Mesothelial cell of epicardium (in vitro differentiated cells): Measurements from ENCODE around the gene CYLD. TPM values are rescaled to one million over a fixed set of nuclear protein-coding genes. Genes with fewer than 3 reads are reported as not detected.

ENCODE experiments used
- DNase-seq, 2 experiments: peaks; one replicate each; pipeline ENCODE4 v3.0.0; 2021; ENCODE audit warnings: low spot score in 2 of 2; ENCODE audit not compliant: unreplicated experiment in 2 of 2
- H3K27ac Mint-ChIP-seq: 2 replicates; pipeline ENCODE4 v1.8.0; 2021; ENCODE audit warnings: mixed read lengths
- H3K27me3 Mint-ChIP-seq: 2 replicates; pipeline ENCODE4 v1.8.0; 2021; ENCODE audit warnings: low read depth, mixed read lengths
- H3K36me3 Mint-ChIP-seq: 2 replicates; pipeline ENCODE4 v1.8.0; 2021; ENCODE audit warnings: mixed read lengths
- H3K4me1 Mint-ChIP-seq: 2 replicates; pipeline ENCODE4 v1.8.0; 2021; ENCODE audit warnings: mixed read lengths
- H3K4me3 Mint-ChIP-seq: 2 replicates; pipeline ENCODE4 v1.8.0; 2021; ENCODE audit warnings: mild to moderate bottlenecking, moderate library complexity, mixed read lengths
- H3K9me3 Mint-ChIP-seq: 2 replicates; pipeline ENCODE4 v1.8.0; 2021; ENCODE audit warnings: mixed read lengths
- total RNA-seq: library from RNA; stranded (reverse); gene quantifications from 3 replicates; pipeline ENCODE4 v1.2.1, GENCODE V29; 2021
- TF ChIP-seq, protein P1 (sequence below): fragments of 200-600 bp; sonication (generic); IDR thresholded peaks from one replicate; pipeline ENCODE4 v1.5.0; 2021; ENCODE audit warnings: antibody characterized with exemption; ENCODE audit not compliant: unreplicated experiment

Gene CYLD
- total RNA-seq, 1 donor from 2014 or later, result 20.6 TPM

DNA sequence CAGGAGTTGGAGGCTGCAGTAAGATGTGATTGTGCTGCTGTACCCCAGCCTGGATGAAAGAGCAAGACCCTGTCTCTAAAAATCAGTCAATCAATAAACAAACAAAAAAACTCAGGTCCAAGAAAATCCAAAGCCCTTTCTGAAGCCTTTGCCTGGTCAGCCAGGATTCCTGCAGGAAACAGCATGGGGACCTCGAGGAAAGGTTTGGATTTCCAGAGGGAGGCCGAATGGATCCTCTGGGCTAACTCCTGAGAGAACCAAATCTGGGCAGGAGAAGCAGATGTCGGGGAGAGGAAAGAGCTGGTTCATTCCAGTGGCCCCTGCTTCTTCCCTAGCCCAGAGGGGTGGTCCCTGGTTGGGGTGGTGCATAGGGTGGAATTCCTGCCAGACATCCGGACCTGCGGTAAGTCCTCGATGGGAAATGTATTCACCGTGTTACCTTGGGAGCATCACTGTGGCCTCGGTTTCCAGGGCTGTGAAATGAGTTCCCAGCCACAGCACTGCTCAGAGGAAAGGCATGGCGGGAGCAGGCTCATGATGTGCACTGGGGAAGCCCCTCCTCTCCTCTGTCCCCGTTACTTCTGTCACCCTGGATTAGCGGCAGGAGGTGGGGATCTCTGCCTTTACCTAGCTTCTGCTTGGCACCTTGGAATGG is 75.1 kb downstream of the CYLD start:
- H3K36me3 Mint-ChIP-seq, result no peaks in the 10 kb centered on the region
- H3K4me1 Mint-ChIP-seq, result no peaks in the 10 kb centered on the region
- H3K4me3 Mint-ChIP-seq, result no peak overlapping the region
- TF ChIP-seq, protein P1, sequence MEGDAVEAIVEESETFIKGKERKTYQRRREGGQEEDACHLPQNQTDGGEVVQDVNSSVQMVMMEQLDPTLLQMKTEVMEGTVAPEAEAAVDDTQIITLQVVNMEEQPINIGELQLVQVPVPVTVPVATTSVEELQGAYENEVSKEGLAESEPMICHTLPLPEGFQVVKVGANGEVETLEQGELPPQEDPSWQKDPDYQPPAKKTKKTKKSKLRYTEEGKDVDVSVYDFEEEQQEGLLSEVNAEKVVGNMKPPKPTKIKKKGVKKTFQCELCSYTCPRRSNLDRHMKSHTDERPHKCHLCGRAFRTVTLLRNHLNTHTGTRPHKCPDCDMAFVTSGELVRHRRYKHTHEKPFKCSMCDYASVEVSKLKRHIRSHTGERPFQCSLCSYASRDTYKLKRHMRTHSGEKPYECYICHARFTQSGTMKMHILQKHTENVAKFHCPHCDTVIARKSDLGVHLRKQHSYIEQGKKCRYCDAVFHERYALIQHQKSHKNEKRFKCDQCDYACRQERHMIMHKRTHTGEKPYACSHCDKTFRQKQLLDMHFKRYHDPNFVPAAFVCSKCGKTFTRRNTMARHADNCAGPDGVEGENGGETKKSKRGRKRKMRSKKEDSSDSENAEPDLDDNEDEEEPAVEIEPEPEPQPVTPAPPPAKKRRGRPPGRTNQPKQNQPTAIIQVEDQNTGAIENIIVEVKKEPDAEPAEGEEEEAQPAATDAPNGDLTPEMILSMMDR, result no peak
- no peaks in the 10 kb centered on the region for H3K9me3 Mint-ChIP-seq
- DNase-seq, result no peak
- no peak overlapping the region for H3K27ac Mint-ChIP-seq
- peaks cover 12% of the 10 kb centered on the region for H3K27me3 Mint-ChIP-seq

DNA sequence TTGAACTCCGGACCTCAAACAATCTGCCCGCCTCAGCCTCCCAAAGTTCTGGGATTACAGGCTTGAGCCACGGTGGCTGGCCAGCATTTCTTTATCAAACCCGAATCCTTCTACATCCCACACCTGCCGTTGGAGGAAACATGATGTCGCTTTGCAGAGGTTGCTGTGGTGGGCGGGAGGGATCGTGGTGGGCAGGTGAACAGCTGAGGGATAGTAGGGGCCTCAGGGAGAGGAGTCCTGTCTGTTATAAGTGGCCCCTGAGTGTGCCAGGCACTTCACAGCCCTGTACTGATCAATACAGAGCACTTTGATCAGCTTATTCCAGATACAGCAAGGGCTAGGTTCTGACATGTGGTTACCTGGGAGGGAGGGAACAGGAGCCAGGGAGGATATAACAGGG is 76.5 kb downstream of the CYLD start:
- Mint-ChIP-seq H3K27me3 (peaks cover 12% of the 10 kb centered on the region), H3K27ac (no peak overlapping the region), H3K36me3 (no peaks in the 10 kb centered on the region), H3K4me3 (no peak overlapping the region), H3K4me1 (no peaks in the 10 kb centered on the region), H3K9me3 (no peaks in the 10 kb centered on the region)
- DNase-seq, result peak in 1 of 2 experiments; percentile 20
- TF ChIP-seq, protein P1, result no peak

DNA sequence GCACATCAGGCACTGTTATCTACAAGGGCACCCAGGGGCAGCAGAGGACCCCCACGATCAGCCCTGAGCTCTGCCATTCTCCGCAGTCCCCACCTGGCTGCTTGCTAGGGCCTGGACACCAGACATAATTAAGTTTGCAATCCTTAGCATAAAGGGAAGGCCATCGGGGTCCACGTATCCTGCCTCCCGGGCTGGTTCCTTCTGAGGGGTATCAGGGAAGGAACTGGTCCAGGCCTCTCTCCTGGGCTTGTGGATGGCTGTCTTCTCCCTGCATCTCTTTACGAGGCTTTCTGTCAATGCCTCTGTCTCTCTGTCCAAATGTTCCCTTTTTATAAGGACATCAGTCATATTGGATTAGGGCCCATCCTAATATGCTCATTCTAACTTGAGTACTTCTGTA is 77.8 kb downstream of the CYLD start:
- peaks cover 20% of the 10 kb centered on the region for H3K27me3 Mint-ChIP-seq
- no peak for DNase-seq
- no peaks in the 10 kb centered on the region for H3K9me3 Mint-ChIP-seq
- TF ChIP-seq, protein P1, result no peak
- H3K4me1 Mint-ChIP-seq, result no peaks in the 10 kb centered on the region
- H3K36me3 Mint-ChIP-seq, result no peaks in the 10 kb centered on the region
- H3K27ac Mint-ChIP-seq, result no peak overlapping the region
- no peak overlapping the region for H3K4me3 Mint-ChIP-seq

DNA sequence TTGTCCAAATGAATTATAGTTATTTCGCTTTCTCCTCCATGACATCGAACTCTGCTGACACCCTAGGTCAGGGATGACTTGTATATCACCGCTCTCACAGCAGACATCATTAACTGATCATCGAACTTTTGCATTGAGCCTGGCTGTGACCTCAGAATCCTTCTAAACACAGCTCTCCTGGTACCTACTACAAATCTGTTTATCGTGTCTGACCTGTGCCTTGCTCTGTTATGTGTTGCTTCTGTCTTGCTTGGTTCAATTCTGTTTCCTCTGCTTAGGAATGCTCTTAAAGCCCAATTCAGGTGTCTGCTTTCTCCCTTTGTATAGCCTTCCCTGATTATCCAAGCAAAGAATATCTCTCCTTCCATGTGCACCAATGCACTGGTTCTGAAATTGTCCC is 78.3 kb downstream of the CYLD start:
- H3K36me3 Mint-ChIP-seq, result no peaks in the 10 kb centered on the region
- DNase-seq, result no peak
- no peaks in the 10 kb centered on the region for H3K9me3 Mint-ChIP-seq
- H3K27ac Mint-ChIP-seq, result no peak overlapping the region
- H3K27me3 Mint-ChIP-seq, result peaks cover 23% of the 10 kb centered on the region
- H3K4me3 Mint-ChIP-seq, result no peak overlapping the region
- TF ChIP-seq, protein P1, result no peak
- H3K4me1 Mint-ChIP-seq, result no peaks in the 10 kb centered on the region

- Mint-ChIP-seq H3K9me3 (no peaks in the 10 kb centered on the region), H3K4me1 (no peaks in the 10 kb centered on the region), H3K36me3 (no peaks in the 10 kb centered on the region), H3K27ac (no peak overlapping the region), H3K27me3 (peaks cover 23% of the 10 kb centered on the region), H3K4me3 (no peak overlapping the region)
- TF ChIP-seq, protein P1, result no peak
- DNase-seq, result no peak
These were observed 79.7 kb downstream of the CYLD start for GRCh38 chr16:50821586-50821985.

DNA sequence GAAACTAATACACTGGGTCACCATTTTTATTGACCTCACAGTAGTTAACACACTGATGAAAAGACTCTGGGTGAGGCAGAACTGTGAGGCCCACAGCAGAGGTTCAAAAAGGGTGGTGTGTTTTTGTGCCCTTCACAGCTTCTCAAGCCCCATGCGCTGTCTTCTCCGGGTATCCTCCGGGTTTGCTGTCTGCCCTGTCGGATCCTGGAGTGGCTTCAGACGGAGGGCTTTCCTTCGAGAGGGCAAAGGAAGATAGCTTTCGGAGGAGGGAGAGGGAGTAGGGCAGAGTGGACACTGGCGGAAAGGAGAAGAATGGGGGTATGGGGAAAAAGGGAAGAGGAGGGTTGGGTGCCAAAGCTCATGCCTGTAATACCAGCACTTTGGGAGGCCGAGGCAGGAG is 80.8 kb downstream of the CYLD start:
- Mint-ChIP-seq H3K4me1 (no peaks in the 10 kb centered on the region), H3K27ac (no peak overlapping the region), H3K27me3 (peaks cover 23% of the 10 kb centered on the region), H3K36me3 (no peaks in the 10 kb centered on the region), H3K4me3 (no peak overlapping the region), H3K9me3 (no peaks in the 10 kb centered on the region)
- DNase-seq, result no peak
- TF ChIP-seq, protein P1, result no peak
